Raji (cell line): ENCODE measurements around the gene PRPF31.

Source experiments
- POLR2A ChIP-seq: IDR thresholded peaks from 2 replicates; pipeline ENCODE4 v1.6.1; 2011; ENCODE audit warnings: low read depth, low read length, control low read depth; ENCODE audit not compliant: insufficient read depth

PRPF31 gene

GRCh38 chr19:54164369-54165068, 49.0 kb downstream of the PRPF31 start:
- TF ChIP-seq POLR2A = no peak

DNA sequence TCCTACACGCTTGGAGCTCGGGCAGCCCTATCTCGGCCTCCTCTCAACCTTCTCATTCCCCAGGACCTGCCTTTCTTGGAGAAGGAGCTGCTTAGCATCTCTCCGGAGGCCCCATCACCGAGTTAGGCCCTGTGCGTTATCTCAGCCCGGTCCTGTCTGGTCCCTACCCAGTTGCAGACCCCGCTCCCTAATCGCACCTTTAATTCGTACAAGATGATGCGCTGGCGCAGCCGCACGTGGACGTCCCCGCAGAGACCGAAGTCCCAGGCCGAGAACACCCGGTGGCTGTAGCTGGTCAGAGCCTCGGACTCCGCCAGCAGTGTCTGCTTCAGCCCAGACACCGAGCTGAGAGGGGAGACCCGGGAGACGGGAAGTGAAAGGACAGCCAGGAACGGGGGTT, 49.7 kb downstream of the PRPF31 start:
- no peak for TF ChIP-seq POLR2A

GRCh38 chr19:54168174-54168917, 52.8 kb downstream of the PRPF31 start:
- peak; percentile 28; the same call in 1 of the 2 replicates for TF ChIP-seq POLR2A

DNA sequence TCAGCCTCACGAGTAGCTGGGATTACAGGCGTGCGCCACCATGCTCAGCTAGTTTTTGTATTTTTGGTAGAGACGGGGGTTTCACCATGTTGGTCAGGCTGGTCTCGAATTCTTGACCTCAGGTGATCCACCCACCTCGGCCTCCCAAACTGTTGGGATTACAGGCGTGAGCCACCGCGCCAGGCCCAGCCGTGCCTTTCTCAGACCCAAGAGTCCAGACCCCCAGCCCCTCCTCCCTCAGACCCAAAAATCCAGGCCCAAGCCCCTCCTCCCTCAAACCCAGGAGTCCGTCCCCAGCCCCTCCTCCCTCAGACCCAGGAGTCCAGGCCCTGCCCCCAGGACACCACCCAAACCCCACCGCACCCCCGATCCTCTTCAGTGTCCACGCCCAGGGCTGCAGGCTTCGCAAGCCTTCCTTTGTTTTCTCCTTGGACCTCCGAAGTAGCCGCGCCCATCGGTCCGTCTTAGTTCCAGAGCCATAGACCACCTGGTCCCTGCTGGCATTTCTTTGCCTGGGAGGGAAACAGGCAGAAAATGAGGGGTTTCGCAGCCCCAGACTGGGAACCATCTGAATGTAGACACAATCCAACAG, 53.7 kb downstream of the PRPF31 start:
- TF ChIP-seq POLR2A = no peak

GRCh38 chr19:54172471-54173358, 57.2 kb downstream of the PRPF31 start, which contains the start of gene TMC4:
Gene TMC4, minus strand, starts transcription at chr19:54173160. Its CDS starts 43 bp downstream, at chr19:54173117.
- TF ChIP-seq POLR2A = no peak

DNA sequence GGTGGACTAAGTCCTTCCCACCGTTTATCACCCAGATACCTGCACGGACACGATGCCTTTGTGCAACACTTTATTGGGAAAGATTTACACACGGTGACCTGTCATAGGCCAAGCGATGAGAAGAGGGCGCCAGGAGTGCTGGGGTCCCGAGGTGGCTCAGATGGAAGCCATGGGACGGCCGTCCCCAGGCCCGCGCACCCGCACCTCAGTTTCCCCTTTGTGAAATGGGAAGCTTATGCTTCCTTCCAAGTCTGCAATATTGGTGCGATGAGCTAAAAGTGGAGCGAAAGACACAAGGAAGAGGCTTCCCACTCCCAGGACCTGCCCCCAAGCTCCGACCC, 57.8 kb downstream of the PRPF31 start:
- TF ChIP-seq POLR2A = no peak

DNA sequence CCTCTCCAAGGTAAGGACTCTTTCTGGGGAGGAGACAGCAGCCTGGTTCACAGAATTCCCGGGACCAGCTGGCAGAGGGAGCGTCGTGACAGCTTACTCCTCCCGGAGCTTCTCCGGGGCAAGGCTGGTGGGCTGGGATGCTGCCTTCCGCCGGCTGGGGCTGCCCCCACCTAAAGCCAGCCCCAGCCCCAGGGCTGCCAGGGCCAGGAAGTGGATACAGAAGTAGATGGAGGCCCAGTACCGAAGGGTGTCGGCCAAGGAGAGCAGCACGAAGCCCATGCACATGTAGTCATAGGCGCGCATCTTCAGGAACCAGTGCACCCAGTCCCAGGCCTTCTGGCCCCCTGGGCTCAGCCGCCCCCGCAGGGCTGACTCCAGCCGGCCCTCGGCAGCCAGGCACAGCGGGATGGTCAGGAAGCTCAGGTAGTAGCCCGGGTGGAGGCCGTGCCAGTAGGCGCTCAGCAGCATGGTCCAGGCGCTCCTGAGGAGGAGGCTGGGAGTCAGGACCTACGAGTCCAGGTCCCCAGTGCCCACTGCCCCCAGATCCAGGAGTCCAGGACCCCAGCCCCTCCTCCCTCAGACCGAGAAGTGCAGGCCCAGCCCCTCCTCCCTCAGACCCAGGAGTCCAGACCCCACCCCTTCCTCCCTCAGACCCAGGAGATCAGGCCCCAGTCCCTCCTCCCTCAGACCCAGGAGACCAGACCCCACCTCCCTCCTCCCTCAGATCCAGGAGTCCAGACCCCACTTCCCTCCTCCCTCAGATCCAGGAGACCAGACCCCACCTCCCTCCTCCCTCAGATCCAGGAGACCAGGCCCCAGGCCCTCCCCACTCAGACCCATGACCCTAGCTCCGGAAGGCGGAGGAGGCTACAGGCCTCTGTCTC, 58.6 kb downstream of the PRPF31 start:
- TF ChIP-seq POLR2A = no peak

- TF ChIP-seq POLR2A = no peak
Measured at GRCh38 chr19:54178581-54179261, 63.2 kb downstream of the PRPF31 start.

- no peak for TF ChIP-seq POLR2A
Measured at GRCh38 chr19:54179262-54179852, 63.8 kb downstream of the PRPF31 start.

DNA sequence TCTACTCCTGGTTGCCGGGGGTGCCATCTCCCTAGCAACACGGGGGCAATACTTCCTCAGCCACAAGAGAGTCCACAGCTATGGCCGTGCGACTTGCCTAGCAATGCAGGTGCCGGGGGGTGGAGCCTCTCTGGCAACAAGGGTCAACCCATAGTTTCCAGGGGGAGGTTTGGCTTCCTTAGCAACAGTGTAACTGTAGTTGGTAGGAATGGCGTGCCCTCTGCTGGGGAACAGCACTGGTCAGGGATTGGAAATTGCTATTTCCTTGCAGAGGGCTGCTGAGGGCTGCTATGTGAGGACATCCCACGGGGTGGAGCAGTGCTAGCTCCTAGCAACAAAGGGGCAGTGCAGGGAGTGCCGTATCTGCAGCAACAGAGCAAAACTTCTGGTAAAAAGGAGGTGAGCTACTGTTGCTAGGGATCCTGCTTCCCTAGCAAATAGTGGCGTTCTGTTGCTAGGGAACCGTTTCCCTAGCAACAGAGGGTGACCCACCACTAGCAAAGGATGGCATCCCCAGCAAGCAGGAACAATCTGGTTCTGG, 64.4 kb downstream of the PRPF31 start:
- TF ChIP-seq POLR2A = no peak

DNA sequence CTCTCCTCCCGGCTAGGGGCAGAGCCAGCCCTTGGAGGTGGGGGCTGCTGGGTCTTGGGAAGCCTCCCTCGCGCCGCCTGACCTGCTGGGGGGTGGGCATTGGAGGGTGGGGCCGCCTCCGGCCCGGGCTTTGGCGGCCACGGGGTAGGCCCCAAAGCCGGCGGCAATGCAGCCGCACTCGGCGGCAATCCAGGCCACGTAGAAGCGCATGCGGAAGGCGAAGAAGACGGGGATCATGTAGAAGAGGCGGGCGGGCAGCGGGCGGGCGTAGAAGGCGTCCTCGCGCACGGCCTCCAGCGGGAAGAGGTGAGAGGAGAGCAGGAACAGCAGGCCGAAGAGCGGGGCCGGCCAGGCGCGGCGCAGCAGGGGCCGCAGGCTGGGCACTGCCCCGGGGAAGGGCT, 65.1 kb downstream of the PRPF31 start:
- TF ChIP-seq POLR2A = no peak
